GM21529 (cell line): ENCODE measurements around the gene DPF3.
"Not testable (repeated sequence)": the region's sequence is repeated elsewhere in the genome, so short reads cannot be mapped to it uniquely, and the experiment has no call there.

Experiments used
- ATAC-seq: cut with Tn5 transposase; IDR thresholded peaks from one replicate; pipeline ENCODE4 v1.9.1; 2021; ENCODE audit not compliant: unreplicated experiment

Gene DPF3

DNA sequence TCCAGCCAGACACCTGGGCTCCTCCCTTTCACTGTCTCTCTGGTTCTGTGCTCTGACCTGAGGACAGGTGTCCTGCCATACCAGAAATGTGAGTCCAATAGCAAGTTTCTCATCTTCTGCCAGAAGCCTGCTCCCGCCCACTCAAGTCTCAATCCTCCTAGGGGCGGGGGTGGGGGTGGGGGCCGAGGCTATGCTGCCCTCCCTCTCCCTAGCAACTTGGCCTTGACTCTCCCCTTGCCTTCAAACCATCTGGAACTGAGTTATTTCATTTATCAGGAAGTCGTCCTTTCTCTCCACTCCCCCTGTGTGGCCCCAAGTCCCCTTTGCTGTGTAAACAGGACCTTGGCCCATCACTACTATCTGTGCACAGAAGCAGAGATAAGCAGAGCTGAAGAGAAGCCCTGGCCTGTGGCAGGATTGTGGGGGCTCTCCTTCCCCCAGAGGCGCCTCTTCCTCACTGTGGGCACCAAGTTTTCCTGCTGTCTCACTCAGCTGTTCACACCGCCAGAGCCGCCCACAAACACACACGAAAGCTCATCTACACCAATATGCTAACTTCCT is 117.1 kb downstream of the DPF3 start:
- ATAC-seq: no peak

DNA sequence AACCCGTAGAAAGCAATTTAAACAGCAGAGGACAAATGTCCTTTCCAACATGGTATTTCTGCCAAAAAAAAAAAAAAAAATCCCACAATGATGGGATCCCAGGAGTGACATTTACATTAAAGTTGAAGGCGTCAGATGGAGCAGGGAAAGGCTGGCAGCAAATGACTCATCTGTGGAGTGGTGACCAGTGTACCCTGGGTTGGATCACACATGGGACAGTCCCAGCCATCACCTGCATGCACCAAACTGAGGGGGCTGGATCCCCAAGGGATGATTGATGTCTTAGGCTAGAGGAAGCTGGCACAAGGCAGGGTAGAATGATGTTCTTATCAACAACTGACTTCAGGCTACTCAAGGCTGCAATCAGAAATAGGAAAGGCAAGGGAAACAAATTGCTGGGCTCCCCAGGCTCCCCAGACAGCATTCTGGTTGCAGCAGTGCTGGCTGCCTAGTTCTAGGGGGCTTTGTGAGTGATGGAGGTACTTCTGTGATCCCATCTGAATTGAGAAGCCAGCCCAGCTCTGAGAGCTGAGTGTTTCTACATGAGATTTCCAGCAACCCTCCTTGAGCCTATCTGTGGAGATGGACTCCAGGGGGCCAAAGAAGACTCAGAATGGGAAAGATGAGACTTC is 117.9 kb downstream of the DPF3 start:
- no peak for ATAC-seq

DNA sequence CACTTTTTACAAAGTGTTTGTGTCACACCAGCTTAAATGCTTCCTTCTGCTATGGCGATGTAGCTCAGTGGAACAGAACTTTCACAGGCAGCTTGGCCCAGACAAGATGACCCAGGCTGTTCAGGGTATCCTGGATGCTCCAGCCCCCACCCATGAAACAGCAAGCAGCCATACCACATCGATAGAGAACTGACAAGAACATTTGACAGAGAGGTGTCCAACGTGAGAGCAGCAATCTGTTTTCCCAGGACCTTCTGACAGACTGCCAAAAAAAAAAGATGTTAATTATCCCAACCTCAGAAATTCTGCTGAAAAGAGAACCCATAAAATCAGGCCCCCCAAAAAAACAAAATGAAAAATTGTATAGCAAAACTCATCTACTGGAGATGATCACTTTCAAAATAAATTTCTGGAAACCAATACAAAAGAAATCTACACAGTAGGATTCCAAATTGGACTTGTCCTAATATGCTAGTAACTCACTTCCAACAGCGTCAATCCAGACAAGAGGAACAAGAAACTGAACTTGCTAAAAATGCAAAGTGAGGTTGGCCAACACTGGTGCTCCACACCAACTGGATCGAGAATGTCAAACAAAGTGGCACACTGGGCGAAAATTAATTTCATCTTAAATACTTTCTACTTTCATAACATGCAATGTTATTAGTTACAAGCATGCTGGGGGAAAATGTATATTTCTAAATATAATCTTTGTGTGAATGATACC is 118.8 kb downstream of the DPF3 start:
- no peak for ATAC-seq

DNA sequence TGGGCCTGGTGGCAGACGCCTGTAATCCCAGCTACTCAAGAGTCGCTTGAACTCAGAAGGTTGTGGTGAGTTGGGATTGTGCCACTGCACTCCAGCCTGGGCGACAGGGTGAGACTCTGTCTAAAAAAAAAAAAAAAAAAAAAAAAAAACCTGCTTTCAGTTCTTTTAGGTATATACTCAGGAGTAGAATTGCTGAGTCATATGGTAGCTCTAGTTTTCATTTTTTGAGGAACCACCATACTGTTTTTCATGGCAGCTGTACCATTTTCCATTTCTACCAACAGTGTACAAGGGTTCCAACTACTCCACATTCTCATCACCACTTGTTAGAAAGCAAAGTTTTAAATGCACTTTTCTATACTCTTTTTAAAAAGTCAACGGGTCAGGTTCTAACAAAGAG is 119.8 kb downstream of the DPF3 start:
- no peak for ATAC-seq

DNA sequence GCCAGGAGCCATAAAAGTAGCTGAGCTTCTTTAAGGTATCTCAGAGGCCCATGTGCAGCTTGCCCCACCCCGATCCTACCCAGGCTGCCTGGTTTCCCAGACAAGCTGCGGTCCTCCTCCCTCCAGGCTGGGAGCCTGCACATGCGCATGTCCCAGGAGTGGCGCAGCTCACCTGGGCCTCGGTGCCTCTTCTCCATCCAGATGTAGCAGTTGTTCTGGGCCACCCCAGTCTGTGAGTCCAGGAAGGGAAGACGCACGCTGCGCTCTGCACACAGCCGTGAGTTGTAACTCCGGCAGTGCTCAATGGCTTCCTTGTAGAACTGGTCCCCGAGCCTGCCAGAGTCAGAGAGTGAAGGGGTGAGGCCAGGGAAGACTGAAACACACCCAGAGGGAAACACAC is 122.3 kb downstream of the DPF3 start:
- ATAC-seq: no peak

DNA sequence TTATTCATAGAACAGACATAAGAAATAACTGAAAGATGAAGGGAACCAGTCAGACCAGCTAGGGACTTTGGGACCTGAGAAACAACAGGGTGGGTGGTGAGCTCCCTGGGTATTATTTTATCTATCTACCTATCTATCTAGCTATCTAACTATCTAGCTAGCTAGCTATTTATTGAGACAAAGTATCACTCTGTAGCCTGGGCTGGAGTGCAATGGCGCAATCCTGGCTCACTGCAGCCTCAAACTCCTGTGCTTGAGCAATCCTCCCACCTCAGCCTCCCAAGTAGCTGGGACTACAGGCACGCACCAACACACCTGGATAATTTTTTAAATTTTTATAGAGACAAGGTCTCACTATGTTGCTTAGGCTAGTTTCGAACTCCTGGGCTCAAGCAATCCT is 127.6 kb downstream of the DPF3 start:
- no peak for ATAC-seq

DNA sequence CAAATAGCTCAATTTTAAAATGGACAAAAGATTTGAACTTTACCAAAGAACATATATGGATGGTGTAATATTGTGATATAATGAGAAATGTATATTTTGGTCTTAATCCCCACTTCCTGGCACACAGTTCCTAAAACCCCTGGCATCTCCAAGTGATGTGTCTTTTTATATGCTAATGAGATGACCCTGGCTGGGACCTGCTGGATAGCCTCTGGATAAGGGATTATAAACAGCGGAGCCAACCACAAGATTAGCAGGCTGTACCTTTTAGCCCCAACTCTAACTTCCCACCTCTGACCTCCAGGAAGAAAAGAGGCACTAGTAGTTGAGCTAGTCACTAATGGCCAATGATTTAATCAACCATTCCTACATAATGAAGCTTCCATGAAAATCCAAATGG is 130.0 kb downstream of the DPF3 start:
- no peak for ATAC-seq

DNA sequence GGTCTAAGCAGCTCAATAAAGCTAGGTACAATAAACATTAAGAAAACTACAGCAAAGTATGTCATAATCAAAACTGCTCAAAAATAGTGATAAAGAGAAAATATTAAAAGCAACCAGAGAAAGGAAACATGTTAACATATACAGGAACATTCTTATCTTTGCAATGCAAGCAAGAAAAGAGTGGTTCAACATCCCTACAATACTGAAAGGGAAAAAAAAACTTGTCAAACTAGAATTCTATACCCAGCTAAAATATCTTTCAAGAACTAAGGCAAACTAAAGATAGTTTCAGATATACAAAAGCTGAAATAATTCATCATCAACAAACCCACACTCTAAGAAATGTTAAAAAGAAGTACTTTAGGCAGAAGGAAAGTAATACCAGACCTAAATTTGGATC is 134.2 kb downstream of the DPF3 start:
- no peak for ATAC-seq

DNA sequence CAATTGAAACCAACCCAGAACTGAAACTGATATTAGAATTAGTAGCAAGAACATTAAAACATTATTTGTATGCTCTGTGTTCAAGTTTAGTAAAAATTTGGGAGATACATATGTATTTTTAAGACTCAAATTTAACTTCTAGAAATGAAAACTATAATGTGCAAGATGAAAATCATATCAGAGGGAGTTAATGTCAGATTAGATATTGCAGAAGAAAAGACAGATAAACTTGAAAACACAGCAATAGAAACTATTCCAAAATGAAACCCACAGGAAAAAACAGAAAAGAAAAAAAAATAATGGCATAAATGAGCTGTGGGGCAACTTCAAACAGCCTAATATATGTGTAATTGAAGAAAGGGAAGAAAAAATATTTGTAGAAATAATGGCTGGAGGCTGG is 134.9 kb downstream of the DPF3 start:
- no peak for ATAC-seq

DNA sequence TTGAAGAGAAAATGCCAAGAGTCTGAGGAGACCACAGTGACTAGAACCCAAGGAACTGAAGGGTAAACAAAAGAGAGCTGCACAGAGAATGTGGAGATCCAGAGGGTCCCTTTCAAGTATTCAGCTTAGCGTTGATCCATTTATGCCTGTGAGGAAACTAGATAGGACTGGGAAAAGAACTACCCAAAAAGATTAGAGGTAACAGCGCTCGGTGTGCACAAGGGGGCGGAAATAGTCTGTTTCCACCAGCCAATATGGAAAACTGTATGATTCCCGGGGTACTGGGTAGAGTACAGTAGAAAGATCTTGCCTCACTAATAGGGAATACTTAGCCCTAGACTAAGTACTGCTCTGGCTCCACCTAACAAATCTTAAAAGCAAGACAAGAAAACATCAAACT is 135.5 kb downstream of the DPF3 start:
- ATAC-seq: no peak

DNA sequence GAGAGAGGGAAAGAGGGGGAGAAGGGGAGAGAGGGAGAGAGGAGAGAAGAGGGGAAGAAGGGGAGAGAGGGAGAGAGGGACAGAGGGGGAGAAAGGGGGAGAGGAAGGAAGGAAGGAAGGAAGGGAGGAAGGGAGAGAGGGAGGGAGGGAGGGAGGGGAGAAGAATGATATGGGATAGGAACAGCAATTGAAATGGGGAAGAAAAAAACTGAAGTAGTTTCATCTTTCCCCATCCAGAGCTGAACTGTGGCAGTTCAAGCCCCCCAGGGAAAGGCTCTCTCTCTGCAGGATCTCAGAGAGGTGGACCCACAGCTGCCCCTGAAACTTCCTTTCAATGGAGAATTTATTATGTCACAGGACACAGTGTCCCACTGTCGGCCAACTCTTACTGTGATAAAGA is 136.9 kb downstream of the DPF3 start:
- no peak for ATAC-seq

DNA sequence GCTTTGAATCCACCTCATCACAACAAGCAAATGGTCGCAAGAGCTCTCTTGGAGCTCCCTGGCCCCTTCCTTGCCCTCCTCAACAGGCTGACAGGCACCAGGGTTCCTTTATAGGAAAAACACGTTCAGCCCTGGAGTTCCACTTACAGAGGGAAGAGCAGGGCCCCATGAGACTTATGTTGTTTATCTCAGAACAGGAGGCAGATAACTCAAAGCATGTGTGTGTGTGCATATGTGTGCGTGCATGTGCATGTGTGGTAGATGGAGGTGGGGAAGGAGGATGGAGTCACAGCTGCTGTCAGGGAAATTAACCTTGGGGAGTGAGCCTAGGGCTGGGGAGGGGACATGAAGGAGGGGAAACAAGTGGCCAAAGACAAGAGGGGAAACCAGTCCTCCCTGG is 138.1 kb downstream of the DPF3 start:
- ATAC-seq: no peak

DNA sequence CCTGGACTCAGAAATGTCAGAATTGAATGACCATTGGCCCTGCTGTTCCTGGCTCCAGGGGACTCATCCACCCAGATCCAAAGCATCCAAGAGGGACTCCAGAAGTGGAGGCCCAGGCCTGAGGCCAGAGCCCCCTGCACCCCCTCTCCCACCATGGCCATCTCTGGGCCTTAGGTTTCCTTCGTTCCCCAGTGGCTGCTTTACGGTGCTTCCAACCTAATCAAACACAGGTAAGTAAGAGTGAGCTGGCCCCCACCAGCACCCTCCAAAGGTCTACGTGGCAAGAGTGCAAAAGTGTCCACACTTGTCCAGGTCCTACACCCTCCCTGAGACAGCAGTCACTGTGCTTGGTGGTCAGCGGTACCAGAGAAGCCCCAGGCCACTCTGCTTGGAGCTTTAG is 139.0 kb downstream of the DPF3 start:
- no peak for ATAC-seq

DNA sequence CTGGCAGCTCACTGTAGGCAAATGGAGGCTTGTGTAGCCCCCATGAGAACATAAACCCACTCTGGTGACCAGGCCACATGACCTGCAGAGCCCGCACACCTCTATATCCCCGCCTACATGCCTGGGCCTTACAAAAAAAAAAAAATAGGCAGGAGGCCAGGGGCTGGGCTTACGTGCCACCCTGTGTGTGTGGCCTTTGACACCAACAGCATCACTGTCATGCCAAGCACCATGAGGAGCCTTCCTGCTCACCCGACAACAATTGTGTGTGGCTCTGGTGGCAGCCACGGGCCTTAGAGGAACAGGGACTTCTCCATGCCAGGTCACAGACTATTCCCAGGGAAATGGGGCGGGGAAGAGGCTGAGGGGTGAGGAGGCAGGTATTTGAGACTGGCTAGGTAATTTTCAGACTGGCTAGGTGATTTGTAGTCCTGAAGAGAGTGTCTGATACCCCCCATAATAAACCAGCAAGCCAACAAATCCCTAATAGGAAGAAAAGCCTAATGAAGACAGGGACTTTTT is 140.0 kb downstream of the DPF3 start:
- ATAC-seq: no peak

DNA sequence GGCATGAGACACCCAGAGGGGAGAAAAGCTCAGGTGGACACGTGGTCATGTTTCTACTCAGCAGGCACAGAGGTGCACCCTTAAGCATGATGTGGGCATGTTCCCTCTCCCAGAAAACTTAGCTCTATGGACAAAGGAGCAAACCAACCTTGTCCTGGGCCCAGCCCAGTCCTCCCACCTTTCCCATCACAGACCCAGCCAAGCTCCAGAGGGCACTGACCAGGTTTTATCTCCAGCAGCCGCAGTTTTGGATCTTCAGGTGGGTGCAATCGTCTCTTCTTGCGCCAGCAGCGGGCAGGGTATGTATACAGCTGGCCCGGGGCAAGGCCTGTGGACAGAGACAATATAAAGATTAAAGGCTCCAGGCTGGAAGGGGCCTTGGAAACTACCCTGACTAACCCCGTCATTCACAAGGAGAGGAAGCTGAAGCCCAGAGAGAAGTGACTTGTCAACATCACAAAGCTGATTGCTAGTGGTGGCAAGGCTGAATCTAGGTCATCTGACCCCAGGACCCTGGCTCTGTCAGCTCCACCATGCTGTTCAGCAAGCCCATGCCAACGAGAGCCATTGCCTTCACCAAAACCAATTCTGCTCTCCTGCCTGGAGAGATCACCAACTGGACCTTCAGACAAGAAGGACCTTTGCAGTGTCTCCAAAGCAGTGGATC is 140.7 kb downstream of the DPF3 start:
- ATAC-seq: no peak

DNA sequence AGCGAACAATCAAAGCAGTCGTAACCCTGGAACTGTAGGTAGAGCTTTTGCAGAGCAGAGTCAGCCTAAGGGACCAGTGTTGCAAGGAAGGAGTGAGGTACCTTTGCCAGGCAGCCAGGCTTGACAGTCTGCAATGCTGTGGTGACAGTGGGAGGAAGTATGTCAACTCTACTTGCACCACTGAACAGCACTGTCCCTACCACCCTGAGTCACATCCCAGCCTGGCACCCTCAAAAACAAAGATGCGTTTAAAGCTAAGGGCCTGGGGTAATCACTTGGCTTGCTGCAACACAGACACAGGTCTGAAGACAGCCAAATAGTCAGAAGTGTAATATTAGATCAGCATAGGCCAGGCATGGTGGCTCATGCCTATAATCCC is 141.9 kb downstream of the DPF3 start:
- no peak for ATAC-seq

DNA sequence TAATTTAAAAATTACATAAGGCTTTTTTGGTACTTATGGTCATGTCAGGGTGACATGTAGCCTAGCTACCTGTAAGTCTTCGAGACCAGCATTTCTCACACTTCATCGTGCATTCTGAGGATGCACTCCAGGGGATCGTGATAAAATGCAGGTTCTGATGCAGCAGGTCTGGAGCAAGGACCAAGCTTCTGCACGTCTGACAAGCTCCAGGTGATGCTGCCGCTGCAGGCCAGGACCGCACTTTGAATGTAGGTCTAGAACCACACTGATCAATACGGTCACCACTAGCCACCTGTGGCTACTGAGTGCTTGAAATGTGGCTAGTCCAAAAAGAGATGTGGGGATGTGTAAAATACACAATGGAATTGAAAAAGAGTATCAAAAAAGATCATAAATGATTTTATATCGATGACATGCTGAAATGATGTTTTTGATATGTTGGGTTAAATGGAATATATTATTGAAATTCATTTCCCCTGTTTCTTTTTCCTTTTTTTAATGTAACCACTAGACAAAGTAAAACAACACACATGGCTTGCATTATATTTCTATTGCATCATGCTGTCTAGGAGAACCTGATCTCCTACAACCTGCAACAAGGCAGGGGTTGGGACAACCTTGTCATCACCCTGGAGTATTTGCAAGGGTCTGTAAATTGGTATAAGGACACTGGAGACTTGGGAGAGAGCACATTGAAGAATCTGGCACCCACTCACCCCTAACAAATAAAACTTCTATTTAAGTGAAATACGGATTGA is 142.4 kb downstream of the DPF3 start:
- ATAC-seq: no peak

DNA sequence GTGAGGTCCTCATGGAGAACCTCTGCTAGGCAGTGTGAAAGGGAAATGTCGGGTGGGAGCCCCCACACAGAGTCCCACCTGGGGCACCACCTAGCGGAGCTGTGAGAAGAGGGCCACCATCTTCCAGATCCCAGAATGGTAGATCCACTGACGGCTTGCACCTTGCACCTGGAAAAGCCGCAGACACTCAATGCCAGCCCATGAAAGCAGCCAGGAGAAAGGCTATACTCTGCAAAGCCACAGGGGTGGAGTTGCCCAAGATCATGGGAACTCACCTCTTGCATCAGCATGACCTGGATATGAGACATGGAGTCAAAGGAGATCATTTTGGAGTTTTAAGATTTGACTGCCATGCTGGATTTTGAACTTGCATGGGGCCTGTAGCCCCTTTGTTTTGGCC is 145.0 kb downstream of the DPF3 start:
- not testable (repeated sequence) for ATAC-seq

DNA sequence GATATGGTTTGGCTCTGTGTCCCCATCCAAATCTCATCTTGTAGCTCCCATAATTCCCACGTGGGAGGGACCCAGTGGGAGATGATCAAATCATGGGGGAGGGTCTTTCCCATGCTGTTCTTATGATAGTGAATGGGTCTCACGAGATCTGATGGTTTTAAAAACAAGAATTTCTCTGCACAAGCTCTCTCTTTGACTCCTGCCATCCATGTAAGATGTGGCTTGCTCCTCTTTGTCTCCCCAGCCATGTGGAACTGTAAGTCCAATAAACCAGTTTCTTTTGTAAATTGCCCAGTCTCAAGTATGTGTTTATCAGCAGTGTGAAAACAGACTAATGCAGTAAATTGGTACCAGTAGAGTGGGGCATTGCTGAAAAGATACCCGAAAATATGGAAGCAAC is 146.2 kb downstream of the DPF3 start:
- ATAC-seq: no peak

DNA sequence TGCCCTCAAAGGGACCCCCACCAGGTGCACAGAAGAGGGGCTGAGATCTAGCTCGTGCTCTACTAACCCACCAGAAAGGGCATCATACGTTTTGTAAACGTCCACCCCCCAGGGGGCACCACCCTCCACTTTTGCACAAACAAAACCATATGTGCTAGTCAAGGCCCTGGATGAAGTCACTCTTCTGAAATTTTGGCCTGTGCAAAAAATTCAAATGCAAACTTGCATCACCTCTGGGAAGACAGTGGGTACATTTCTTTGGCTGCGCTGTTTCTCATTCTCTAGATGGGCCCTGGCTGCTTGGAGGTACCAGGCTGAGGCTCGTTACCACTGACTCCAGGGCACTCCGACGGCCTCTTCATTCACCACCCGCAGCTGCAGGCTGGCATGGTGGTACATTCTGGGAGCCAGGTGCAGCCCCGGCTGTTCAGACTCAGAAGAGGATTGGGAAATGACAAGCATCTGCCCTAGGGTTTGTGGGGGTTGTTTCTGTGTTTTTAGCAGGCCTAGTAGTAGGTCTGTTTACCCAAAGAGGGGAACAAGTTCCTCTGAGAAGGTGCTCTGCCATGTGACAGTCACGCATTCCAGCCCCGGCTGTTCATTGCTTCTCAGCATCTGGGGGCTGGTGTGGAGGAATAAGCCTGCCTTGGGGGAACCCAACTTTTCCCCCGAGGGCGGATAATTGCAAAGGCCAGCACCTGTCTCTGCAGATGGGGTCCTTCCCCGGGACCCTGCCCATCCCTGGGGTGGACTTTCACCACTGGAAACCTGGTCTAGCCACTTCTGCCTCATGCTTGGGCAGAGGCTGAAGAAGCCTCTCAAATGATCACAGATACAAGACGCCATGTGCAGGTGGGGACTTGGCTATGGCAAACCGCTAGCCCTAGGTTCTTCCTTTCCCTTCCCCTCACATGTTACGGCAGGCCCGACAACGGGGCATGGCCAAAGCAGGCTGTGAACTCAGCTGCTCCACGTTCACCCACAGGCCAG is 147.6 kb downstream of the DPF3 start:
- ATAC-seq: no peak
